K562 (cell line): ENCODE measurements around the gene CADPS2. TPM values are rescaled to one million over a fixed set of nuclear protein-coding genes. Genes with fewer than 3 reads are reported as not detected.

Source experiments
- ATAC-seq: fragments of 200-7000 bp; cut with Tn5 transposase; 3 replicates; pipeline ENCODE4 v1.9.1; 2020; ENCODE audit warnings: moderate library complexity
- Bru-seq: library from RNA; stranded (reverse); fragments of 400-500 nt; gene quantifications from one replicate; lab custom pipeline; 2021; lab: Mats Ljungman, UMichigan
- BruChase-seq, 2 experiments: library from RNA; stranded (reverse); fragments of 400-500 nt; gene quantifications; one replicate each; lab custom pipeline; 2021; lab: Mats Ljungman, UMichigan
- BruUV-seq: library from RNA; stranded (reverse); fragments of 400-500 nt; replicated peaks from 2 replicates; lab custom pipeline; 2021; lab: Mats Ljungman, UMichigan
- CTCF ChIA-PET: fragments of 300-600 bp; formaldehyde crosslinking; extraction: SDS; loops from one replicate; lab custom pipeline; 2021; ENCODE audit warnings: low intra/inter-chr PET ratio; lab: Yijun Ruan, JAX
- POLR2A ChIA-PET: fragments of 300-600, 350-650 bp; sonication (Branson Sonifier 250); formaldehyde crosslinking; extraction: SDS; loops from one replicate; lab custom pipeline; 2021; ENCODE audit warnings: antibody characterized with exemption, inconsistent platforms; lab: Yijun Ruan, JAX
- DNase-seq, 4 experiments: peaks; one replicate each; pipeline versions ENCODE4 v3.0.0 to v3.0.0-alpha.2; 2011 to 2018; ENCODE audit warnings: low spot score in 3 of 4, mixed read lengths in 3 of 4; ENCODE audit errors: extremely low read depth in 1 of 4
- FAIRE-seq: peaks from 2 replicates; lab custom pipeline; 2011; peaks lifted over from hg19 to GRCh38; lab: Jason Lieb, UNC
- H2AFZ ChIP-seq: 2 replicates; pipeline ENCODE4 v1.6.0; 2011; ENCODE audit warnings: low read depth, low read length, control low read depth, inconsistent platforms
- H3K27ac ChIP-seq: fragments of 200-600 bp; 3 replicates; pipeline ENCODE4 v1.8.0; 2011; ENCODE audit warnings: low read depth, mild to moderate bottlenecking, control low read depth, inconsistent platforms, low read length, moderate library complexity, mixed read lengths; ENCODE audit errors: extremely low read depth
- H3K27me3 ChIP-seq, 2 experiments: fragments of 300-600 bp in 1 of 2; 2 replicates in 1 of 2; 3 replicates in 1 of 2; pipeline versions ENCODE4 v1.6.0 to v1.8.0; 2011; ENCODE audit warnings: inconsistent platforms in 2 of 2, low read length in 2 of 2, mild to moderate bottlenecking in 1 of 2, mixed read lengths in 1 of 2, moderate library complexity in 1 of 2; ENCODE audit not compliant: control insufficient read depth in 2 of 2, insufficient read depth in 2 of 2
- H3K36me3 ChIP-seq: fragments of 300-600 bp; 3 replicates; pipeline ENCODE4 v1.8.0; 2011; ENCODE audit warnings: mild to moderate bottlenecking, low read length, inconsistent platforms; ENCODE audit not compliant: control insufficient read depth, insufficient read depth
- H3K4me1 ChIP-seq, 2 experiments: fragments of 200-600 bp in 1 of 2; replicated peaks in 1 of 2; 2 replicates in 1 of 2; 3 replicates in 1 of 2; pipeline versions ENCODE4 v1.5.1 to v1.8.0; 2011; ENCODE audit warnings: inconsistent platforms in 2 of 2, low read length in 2 of 2, mild to moderate bottlenecking in 1 of 2, mixed read lengths in 1 of 2, moderate library complexity in 1 of 2; ENCODE audit not compliant: control insufficient read depth in 2 of 2, insufficient read depth in 2 of 2
- H3K4me2 ChIP-seq: 2 replicates; pipeline ENCODE4 v1.6.1; 2011; ENCODE audit warnings: low read length, control low read depth, inconsistent platforms, mixed read lengths; ENCODE audit not compliant: insufficient read depth
- H3K4me3 ChIP-seq: fragments of 200-600 bp; sonication (generic), shearing (Covaris generic); 2 replicates; pipeline ENCODE4 v1.5.1; 2016; ENCODE audit warnings: control low read depth, inconsistent platforms
- H3K79me2 ChIP-seq: fragments of 200-600 bp; 3 replicates; pipeline ENCODE4 v1.8.0; 2011; ENCODE audit warnings: low read length, inconsistent platforms; ENCODE audit not compliant: control insufficient read depth, insufficient read depth
- H3K9ac ChIP-seq, 2 experiments: 2 replicates each; pipeline versions ENCODE4 v1.6.0 to v1.6.1; 2011; ENCODE audit warnings: low read depth in 2 of 2, low read length in 2 of 2, control low read depth in 1 of 2, inconsistent platforms in 1 of 2, mild to moderate bottlenecking in 1 of 2, mixed read lengths in 1 of 2; ENCODE audit not compliant: insufficient read depth in 1 of 2
- H3K9me1 ChIP-seq: one replicate; pipeline ENCODE4 v1.6.0; 2011; ENCODE audit warnings: inconsistent platforms, mild to moderate bottlenecking, low read length, moderate library complexity; ENCODE audit not compliant: control insufficient read depth, insufficient read depth
- H3K9me3 ChIP-seq: replicated peaks from 2 replicates; pipeline ENCODE4 v1.5.1; 2011; ENCODE audit warnings: low read depth, low read length, inconsistent platforms; ENCODE audit not compliant: control insufficient read depth, insufficient read depth
- H4K20me1 ChIP-seq: replicated peaks from 2 replicates; pipeline ENCODE4 v1.6.1; 2011; ENCODE audit warnings: low read length, inconsistent platforms, mixed read lengths; ENCODE audit not compliant: control insufficient read depth, insufficient read depth
- ARID2 ChIP-seq: fragments of 450-650 bp; IDR thresholded peaks from 2 replicates; pipeline ENCODE4 v1.6.1; 2017; ENCODE audit warnings: antibody characterized with exemption, mild to moderate bottlenecking
- DIDO1 ChIP-seq: fragments of 450-650 bp; IDR thresholded peaks from 2 replicates; pipeline ENCODE4 v1.6.1; 2016; ENCODE audit warnings: low read depth, missing biosample characterization, missing genetic modification characterization
- HEY1 ChIP-seq: fragments of 250-450 bp; sonication (Bioruptor Pico); IDR thresholded peaks from 2 replicates; pipeline ENCODE4 v1.5.0; 2020; ENCODE audit warnings: mild to moderate bottlenecking, moderate library complexity, borderline replicate concordance
- MAFK ChIP-seq: IDR thresholded peaks from 2 replicates; pipeline ENCODE4 v1.6.1; 2011; ENCODE audit warnings: low read length, improper control_type of control experiment
- MAX ChIP-seq: sonication (generic); formaldehyde crosslinking; IDR thresholded peaks from 2 replicates; pipeline ENCODE4 v1.9.0; 2022; ENCODE audit warnings: mild to moderate bottlenecking, missing genetic modification reagents
- MLX ChIP-seq, 2 experiments: fragments of 450-650 bp in 1 of 2; sonication (generic) in 1 of 2; formaldehyde crosslinking; conservative IDR thresholded peaks; 2 replicates each; pipeline versions ENCODE4 v1.4.0 to v1.8.1; 2020 to 2022; ENCODE audit warnings: mild to moderate bottlenecking in 1 of 2, missing genetic modification reagents in 1 of 2
- NFXL1 ChIP-seq: fragments of 450-650 bp; formaldehyde crosslinking; IDR thresholded peaks from 2 replicates; pipeline ENCODE4 v1.4.0; 2021; ENCODE audit warnings: mild to moderate bottlenecking
- RAD51 ChIP-seq: fragments of 450-650 bp; IDR thresholded peaks from 2 replicates; pipeline ENCODE4 v1.7.1; 2016; ENCODE audit warnings: low read depth, mild to moderate bottlenecking, borderline replicate concordance
- RBFOX2 ChIP-seq: fragments of 200-400 bp; formaldehyde crosslinking; IDR thresholded peaks from 2 replicates; pipeline ENCODE4 v1.6.1; 2017; ENCODE audit warnings: low read depth, mild to moderate bottlenecking, low read length, moderate library complexity
- STAT5A ChIP-seq: IDR thresholded peaks from 2 replicates; pipeline ENCODE4 v1.6.1; 2012; ENCODE audit warnings: low read length, inconsistent platforms, borderline replicate concordance
- TFAP4 ChIP-seq: sonication (generic); formaldehyde crosslinking; IDR thresholded peaks from 2 replicates; pipeline ENCODE4 v1.8.0; 2022; ENCODE audit warnings: missing genetic modification reagents, mild to moderate bottlenecking, moderate library complexity, borderline replicate concordance
- VEZF1 ChIP-seq: fragments of 200-800 bp; sonication (Bioruptor generic); IDR thresholded peaks from 2 replicates; pipeline ENCODE4 v1.6.1; 2017; ENCODE audit warnings: missing genetic modification characterization, missing compliant biosample characterization
- ZKSCAN8 ChIP-seq: fragments of 200-800 bp; sonication (Bioruptor generic); IDR thresholded peaks from 2 replicates; pipeline ENCODE4 v1.6.1; 2016; ENCODE audit warnings: missing genetic modification characterization, missing compliant biosample characterization
- ZNF143 ChIP-seq: sonication (generic); formaldehyde crosslinking; IDR thresholded peaks from 2 replicates; pipeline ENCODE4 v1.9.0; 2022; ENCODE audit warnings: mild to moderate bottlenecking, missing genetic modification reagents
- WGBS: fragments of 100-300 bp; shearing (Covaris generic); methylation state at CpG from one replicate; pipeline ENCODE4 v1.1.6; 2016; ENCODE audit warnings: low coverage, mixed read lengths; ENCODE audit not compliant: insufficient coverage; ENCODE audit errors: missing lambda C conversion rate; 5-methylcytosine and 5-hydroxymethylcytosine counted together
- in situ Hi-C: fragments of 300-500 bp; cut with MboI; formaldehyde crosslinking; loops from 4 replicates; pipeline ENCODE4 v1.15.0; 2018; ENCODE audit warnings: inconsistent platforms, mixed read lengths
- intact Hi-C: fragments of 100-400 bp; cut with micrococcal nuclease; formaldehyde crosslinking; loops from 2 replicates; pipeline ENCODE4 v1.14.2; 2022
- long read RNA-seq, 3 experiments: library from polyadenylated mRNA in 2 of 3; library from RNA in 1 of 3; unstranded in 2 of 3; stranded (forward) in 1 of 3; transcript quantifications; one replicate each; pipeline ENCODE4 v2.0.0, GENCODE V29; 2019 to 2022
- polyA minus RNA-seq, 3 experiments: library from RNA; depleted of rRNA, polyadenylated mRNA; stranded (reverse); fragments of >200 nt; gene quantifications; 2 replicates each; pipeline ENCODE4 v1.2.3, GENCODE V29; 2011
- polyA plus RNA-seq, 8 experiments: library from polyadenylated mRNA; depleted of rRNA in 4 of 8; stranded (reverse) in 5 of 8; unstranded in 3 of 8; fragments of >200 nt; fragmentation: Nextera tagmentation in 2 of 8; fragmentation: Illumina TruSeq in 1 of 8; extraction: Ambion mirVana in 2 of 8; extraction: Trizol in 1 of 8; gene quantifications; 2 replicates each; pipeline versions ENCODE4 v1.2.1 to v1.2.3, GENCODE V29; 2011 to 2014; ENCODE audit warnings: inconsistent platforms in 1 of 8, missing spikeins in 1 of 8
- total RNA-seq, 7 experiments: library from RNA; depleted of rRNA in 6 of 7; stranded (reverse); fragments of >200 nt in 6 of 7; fragmentation: Illumina TruSeq in 2 of 7; extraction: Trizol in 2 of 7; gene quantifications; 2 replicates each; pipeline versions ENCODE4 v1.2.1 to v1.2.3, GENCODE V29; 2011 to 2021; ENCODE audit warnings: low replicate concordance in 1 of 7

Gene CADPS2
- 0.09 and 0.21 TPM in 2 replicates for total RNA-seq (2011; cell fraction: chromatin; rRNA removed; ENCODE audit: low replicate concordance)
- total RNA-seq (2011; cell fraction: nucleolus; rRNA removed) = under 0.01 TPM in 1 of 2 replicates, not detected in the other
- total RNA-seq (2011; cell fraction: nucleoplasm; rRNA removed) = not detected in 2 replicates
- total RNA-seq (2014; rRNA removed) = 0.04 and 0.14 TPM in 2 replicates
- total RNA-seq (2014; rRNA removed; fragmentation: Illumina TruSeq; extraction: Trizol) = 0.11 and 0.16 TPM in 2 replicates
- 0.04 and 0.08 TPM in 2 replicates for total RNA-seq (2015; rRNA removed; fragmentation: Illumina TruSeq; extraction: Trizol)
- 0.04 and 0.18 TPM in 2 replicates for total RNA-seq (2021)
- 0.04 TPM in 1 of 2 replicates, not detected in the other for polyA plus RNA-seq (2011; rRNA removed)
- 0.01 TPM in 1 of 2 replicates, not detected in the other for polyA plus RNA-seq (2011; cell fraction: cytosol; rRNA removed)
- polyA plus RNA-seq (2011; cell fraction: nucleus; rRNA removed) = 0.03 TPM in 1 of 2 replicates, not detected in the other
- 0.08 and 0.25 TPM in 2 replicates for polyA plus RNA-seq (2012)
- 0.07 and 0.11 TPM in 2 replicates for polyA plus RNA-seq (2014; fragmentation: Illumina TruSeq; extraction: Trizol)
- polyA plus RNA-seq (2014; fragmentation: Nextera tagmentation; extraction: Ambion mirVana) = under 1 TPM in 1 of 2 experiments, not detected in 1; 0.03 TPM
- 0.03 and 0.08 TPM in 2 replicates for polyA plus RNA-seq (2014; rRNA removed)
- polyA minus RNA-seq (2011; rRNA and poly(A)+ RNA removed) = 0.07 TPM in 1 of 2 replicates, not detected in the other
- polyA minus RNA-seq (2011; cell fraction: cytosol; rRNA and poly(A)+ RNA removed) = not detected in 2 replicates
- polyA minus RNA-seq (2011; cell fraction: nucleus; rRNA and poly(A)+ RNA removed) = under 0.01 and 0.11 TPM in 2 replicates
- percentile 14 among the genes with signal in this experiment for Bru-seq, nascent RNA
- percentile 14 among the genes with signal in this experiment for BruChase-seq, experiment 1, labeled RNA remaining after a 2-hour chase
- percentile 13 among the genes with signal in this experiment for BruChase-seq, experiment 2, labeled RNA remaining after a 6-hour chase
- long read RNA-seq, experiment 1 = 0 reads
- long read RNA-seq, experiment 2 = 0 reads
- long read RNA-seq, experiment 3 = 0 reads

- Histone ChIP-seq H4K20me1 (no peaks in the 10 kb centered on the region), H3K9ac (peak within 1 kb of the TSS in 1 of 2 experiments; percentile 70; a peak in 2 of 4 replicates), H3K79me2 (no peaks in the 10 kb centered on the region), H3K4me3 (peak within 1 kb of the TSS; percentile 36), H3K4me2 (peak within 1 kb of the TSS; percentile 49), H2AFZ (peak within 1 kb of the TSS; percentile 46), H3K27ac (no peak within 1 kb of the TSS), H3K36me3 (no peaks in the 10 kb centered on the region), H3K9me1 (no peaks in the 10 kb centered on the region), H3K9me3 (no peaks in the 10 kb centered on the region), H3K27me3 (peaks cover 15 to 20% of the 10 kb centered on the region in 2 experiments), H3K4me1 (peaks cover 0 to 15% of the 10 kb centered on the region in 2 experiments; a peak in 2 of 5 replicates)
- CTCF ChIA-PET = interaction anchor here (0.7 kb wide), 1 partner anchor 223 kb away, joined by 5 read pairs; no protein-coding TSS in a partner anchor
- FAIRE-seq (no peak), ATAC-seq (peak; percentile 86), DNase-seq (peak; percentile 58 to 73 (median 68))
- in situ Hi-C loops (no loop called here), intact Hi-C loops (no loop called here)
- POLR2A ChIA-PET = no interaction called here
- under 1% methylated on average over 62 of the region's 73 CpGs for WGBS
- no TSS peak for BruUV-seq
- TF ChIP-seq ZKSCAN8 (CRISPR knock-in tag) = no peak
- TF ChIP-seq ARID2 = no peak
- no peak for TF ChIP-seq NFXL1
- TF ChIP-seq RBFOX2 = peak; percentile 43; the same call in 1 of the 2 replicates
- TF ChIP-seq MAX (CRISPR knock-in tag) = peak; percentile 26; the same call in 1 of the 2 replicates
- no peak for TF ChIP-seq RAD51
- peak; percentile 88 for TF ChIP-seq VEZF1
- no peak for TF ChIP-seq HEY1 (CRISPR knock-in tag)
- TF ChIP-seq STAT5A = no peak
- no peak for TF ChIP-seq TFAP4 (CRISPR knock-in tag)
- no peak for TF ChIP-seq MLX (CRISPR knock-in tag; conservative IDR thresholded peaks at IDR 0.05)
- no peak for TF ChIP-seq MAFK
- TF ChIP-seq DIDO1 (tag) = no peak
- no peak for TF ChIP-seq ZNF143 (CRISPR knock-in tag)
Observed at GRCh38 chr7:122886357-122887081, at the start of gene CADPS2. TSS of gene CADPS2 (minus strand) at chr7:122886460. CDS start at chr7:122886337, 123 bp downstream.
